Mesothelial cell of epicardium (in vitro differentiated cells): Measurements from ENCODE around the gene CHIT1. TPM values are rescaled to one million over a fixed set of nuclear protein-coding genes. Genes with fewer than 3 reads are reported as not detected.
"Not testable (repeated sequence)": the region's sequence is repeated elsewhere in the genome, so short reads cannot be mapped to it uniquely, and the experiment has no call there.

Source experiments
- DNase-seq, 2 experiments: peaks; one replicate each; pipeline ENCODE4 v3.0.0; 2021; ENCODE audit warnings: low spot score in 2 of 2; ENCODE audit not compliant: unreplicated experiment in 2 of 2
- H3K27ac Mint-ChIP-seq: 2 replicates; pipeline ENCODE4 v1.8.0; 2021; ENCODE audit warnings: mixed read lengths
- H3K27me3 Mint-ChIP-seq: 2 replicates; pipeline ENCODE4 v1.8.0; 2021; ENCODE audit warnings: low read depth, mixed read lengths
- H3K36me3 Mint-ChIP-seq: 2 replicates; pipeline ENCODE4 v1.8.0; 2021; ENCODE audit warnings: mixed read lengths
- H3K4me1 Mint-ChIP-seq: 2 replicates; pipeline ENCODE4 v1.8.0; 2021; ENCODE audit warnings: mixed read lengths
- H3K4me3 Mint-ChIP-seq: 2 replicates; pipeline ENCODE4 v1.8.0; 2021; ENCODE audit warnings: mild to moderate bottlenecking, moderate library complexity, mixed read lengths
- H3K9me3 Mint-ChIP-seq: 2 replicates; pipeline ENCODE4 v1.8.0; 2021; ENCODE audit warnings: mixed read lengths
- CTCF ChIP-seq: fragments of 200-600 bp; sonication (generic); IDR thresholded peaks from one replicate; pipeline ENCODE4 v1.5.0; 2021; ENCODE audit warnings: antibody characterized with exemption; ENCODE audit not compliant: unreplicated experiment
- total RNA-seq: library from RNA; stranded (reverse); gene quantifications from 3 replicates; pipeline ENCODE4 v1.2.1, GENCODE V29; 2021

CHIT1 gene
- total RNA-seq, 1 donor from 2014 or later, result 0.13 TPM

GRCh38 chr1:203239081-203239480 lies 9.6 kb upstream of the CHIT1 start:
- H3K4me3 Mint-ChIP-seq, result no peak overlapping the region
- peaks cover 32% of the 10 kb centered on the region for H3K9me3 Mint-ChIP-seq
- peaks cover 43% of the 10 kb centered on the region for H3K27me3 Mint-ChIP-seq
- H3K36me3 Mint-ChIP-seq, result peaks cover 4% of the 10 kb centered on the region
- no peak for DNase-seq
- no peak overlapping the region for H3K27ac Mint-ChIP-seq
- no peaks in the 10 kb centered on the region for H3K4me1 Mint-ChIP-seq
- TF ChIP-seq CTCF, result no peak

- H3K4me1 Mint-ChIP-seq, result no peaks in the 10 kb centered on the region
- no peak overlapping the region for H3K27ac Mint-ChIP-seq
- peaks cover 4% of the 10 kb centered on the region for H3K36me3 Mint-ChIP-seq
- no peak for DNase-seq
- peaks cover 43% of the 10 kb centered on the region for H3K27me3 Mint-ChIP-seq
- peaks cover 34% of the 10 kb centered on the region for H3K9me3 Mint-ChIP-seq
- H3K4me3 Mint-ChIP-seq, result no peak overlapping the region
- no peak for TF ChIP-seq CTCF
Observed at GRCh38 chr1:203238535-203238934, 9.1 kb upstream of the CHIT1 start.

GRCh38 chr1:203234901-203235300 lies 5.4 kb upstream of the CHIT1 start:
- H3K4me3 Mint-ChIP-seq, DNase-seq, H3K4me1 Mint-ChIP-seq, H3K27ac Mint-ChIP-seq, H3K36me3 Mint-ChIP-seq: not testable (repeated sequence)
- peaks cover 55% of the 10 kb centered on the region for H3K27me3 Mint-ChIP-seq
- H3K9me3 Mint-ChIP-seq, result peaks cover 30% of the 10 kb centered on the region

GRCh38 chr1:203228670-203229069 lies 803 bp downstream of the CHIT1 start:
- H3K4me3 Mint-ChIP-seq, result no peak overlapping the region
- no peak for TF ChIP-seq CTCF
- H3K27ac Mint-ChIP-seq, result no peak overlapping the region
- DNase-seq, result no peak
- H3K36me3 Mint-ChIP-seq, result no peaks in the 10 kb centered on the region
- peaks cover 85% of the 10 kb centered on the region for H3K27me3 Mint-ChIP-seq
- H3K4me1 Mint-ChIP-seq, result no peaks in the 10 kb centered on the region
- peaks cover 1% of the 10 kb centered on the region for H3K9me3 Mint-ChIP-seq

GRCh38 chr1:203227371-203228083 lies 1.9 kb downstream of the CHIT1 start:
- H3K4me3 Mint-ChIP-seq, result no peak overlapping the region
- H3K9me3 Mint-ChIP-seq, result no peaks in the 10 kb centered on the region
- H3K4me1 Mint-ChIP-seq, result no peaks in the 10 kb centered on the region
- DNase-seq, result no peak
- no peak overlapping the region for H3K27ac Mint-ChIP-seq
- no peak for TF ChIP-seq CTCF
- H3K27me3 Mint-ChIP-seq, result peaks cover 81% of the 10 kb centered on the region
- H3K36me3 Mint-ChIP-seq, result no peaks in the 10 kb centered on the region

GRCh38 chr1:203225071-203225470 lies 4.4 kb downstream of the CHIT1 start:
- peaks cover 68% of the 10 kb centered on the region for H3K27me3 Mint-ChIP-seq
- no peaks in the 10 kb centered on the region for H3K4me1 Mint-ChIP-seq
- no peak for DNase-seq
- H3K4me3 Mint-ChIP-seq, result no peak overlapping the region
- no peak for TF ChIP-seq CTCF
- no peaks in the 10 kb centered on the region for H3K9me3 Mint-ChIP-seq
- no peaks in the 10 kb centered on the region for H3K36me3 Mint-ChIP-seq
- H3K27ac Mint-ChIP-seq, result no peak overlapping the region
